GM21367 (cell line): ENCODE measurements around the gene PRF1.
"Not testable (repeated sequence)": the region's sequence is repeated elsewhere in the genome, so short reads cannot be mapped to it uniquely, and the experiment has no call there.

Experiments used
- ATAC-seq: cut with Tn5 transposase; IDR thresholded peaks from one replicate; pipeline ENCODE4 v1.9.1; 2021; ENCODE audit not compliant: unreplicated experiment

PRF1 gene

DNA sequence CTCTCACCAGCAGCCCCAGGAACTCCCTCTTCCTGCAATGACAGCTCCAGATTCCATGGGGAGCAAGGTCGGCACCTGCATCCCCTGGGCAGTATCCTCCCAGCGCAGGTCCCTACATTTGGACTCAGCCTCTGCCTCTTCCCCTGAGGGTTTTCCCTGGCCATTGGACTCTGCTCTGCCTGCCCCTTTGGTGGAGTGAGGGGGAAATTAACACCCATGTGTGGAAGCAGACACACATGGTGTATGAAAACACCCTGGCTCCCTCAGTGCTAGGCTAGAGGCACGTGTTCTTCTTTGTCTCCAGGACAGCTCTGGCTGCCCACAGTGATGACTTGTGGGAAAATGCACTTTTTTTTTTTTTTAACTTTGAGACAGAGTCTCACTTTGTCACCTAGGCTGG lies 8.4 kb downstream of the PRF1 start:
- ATAC-seq, result no peak

DNA sequence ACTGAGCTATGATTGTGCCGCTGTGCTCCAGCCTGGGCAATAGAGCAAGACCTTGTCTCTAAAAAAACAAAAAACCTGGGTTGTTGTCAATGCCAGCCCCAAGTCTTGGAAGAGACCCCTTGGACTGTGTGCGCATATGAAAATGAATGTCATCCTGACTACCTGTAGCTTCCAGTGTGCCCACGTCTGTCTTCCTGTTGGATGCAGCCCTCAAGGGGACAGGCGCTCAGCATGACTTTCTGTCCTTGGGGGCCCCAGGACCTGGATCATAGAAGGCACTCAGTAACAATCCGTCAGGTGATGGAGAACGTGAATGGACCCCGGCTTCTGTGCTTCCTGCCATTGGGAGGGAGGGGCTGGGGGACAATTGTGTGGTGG lies 9.0 kb downstream of the PRF1 start:
- no peak for ATAC-seq

DNA sequence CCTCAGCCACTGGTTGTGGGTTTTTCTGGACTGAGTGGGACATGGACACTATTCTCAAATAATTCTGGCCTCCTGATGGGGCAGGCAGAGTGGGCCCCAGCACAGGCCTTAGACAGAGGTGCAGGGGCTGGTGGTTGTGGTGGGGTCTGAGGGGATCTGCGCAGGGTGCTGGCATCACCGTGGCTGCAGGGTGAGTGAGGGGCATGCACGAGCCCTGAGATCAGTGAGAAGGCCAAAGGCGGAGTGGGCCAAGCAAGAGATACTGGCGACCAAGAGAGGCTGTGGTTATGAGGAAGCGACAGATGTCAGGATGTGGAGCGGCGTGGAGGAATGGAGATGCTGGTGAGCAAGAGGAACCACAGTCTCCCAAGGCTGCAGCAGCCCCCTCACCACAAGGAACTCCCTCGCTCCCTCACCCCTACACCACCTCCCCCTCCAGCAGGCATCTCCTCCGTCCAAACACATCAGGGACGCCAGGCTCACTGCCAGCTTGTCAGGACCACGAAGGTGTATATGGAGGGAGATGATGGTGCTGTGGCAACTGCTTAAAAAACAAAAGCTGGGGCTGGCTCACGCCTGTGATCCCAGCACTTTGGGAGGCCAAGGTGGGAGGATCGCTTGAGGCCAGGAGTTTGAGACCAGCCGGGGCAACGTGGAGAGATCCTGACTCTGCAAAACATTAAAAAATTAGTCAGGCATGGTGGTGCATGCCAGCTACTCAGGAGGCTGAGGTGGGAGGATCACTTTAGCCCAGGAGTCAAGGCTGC lies 9.6 kb downstream of the PRF1 start:
- no peak for ATAC-seq

DNA sequence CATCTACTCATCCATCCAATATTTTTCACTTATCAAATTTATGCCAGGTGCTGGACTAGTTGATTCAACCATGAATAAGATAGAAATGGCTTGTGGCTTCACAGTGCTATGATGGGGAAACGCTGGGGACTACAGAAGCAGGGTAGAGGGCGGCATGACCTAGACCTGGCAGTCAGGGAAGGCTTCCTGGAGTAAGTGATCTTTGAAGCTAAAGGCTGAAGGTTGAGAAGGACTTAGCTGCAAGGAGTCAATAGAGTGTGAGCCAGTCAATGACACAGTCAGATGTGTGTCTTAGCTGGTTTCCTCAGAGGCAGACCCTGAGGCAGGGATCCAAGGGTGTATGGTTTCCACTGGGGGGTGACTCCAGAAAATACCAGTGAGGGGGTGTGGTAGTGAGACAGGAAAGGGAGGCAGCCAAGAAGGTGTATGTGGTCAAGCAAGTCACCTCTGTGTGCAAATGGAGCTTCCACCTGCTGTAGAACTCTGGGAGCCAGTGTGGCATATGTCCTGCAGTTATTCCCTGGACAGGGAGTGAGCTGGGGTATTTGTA lies 10.3 kb downstream of the PRF1 start:
- no peak for ATAC-seq

DNA sequence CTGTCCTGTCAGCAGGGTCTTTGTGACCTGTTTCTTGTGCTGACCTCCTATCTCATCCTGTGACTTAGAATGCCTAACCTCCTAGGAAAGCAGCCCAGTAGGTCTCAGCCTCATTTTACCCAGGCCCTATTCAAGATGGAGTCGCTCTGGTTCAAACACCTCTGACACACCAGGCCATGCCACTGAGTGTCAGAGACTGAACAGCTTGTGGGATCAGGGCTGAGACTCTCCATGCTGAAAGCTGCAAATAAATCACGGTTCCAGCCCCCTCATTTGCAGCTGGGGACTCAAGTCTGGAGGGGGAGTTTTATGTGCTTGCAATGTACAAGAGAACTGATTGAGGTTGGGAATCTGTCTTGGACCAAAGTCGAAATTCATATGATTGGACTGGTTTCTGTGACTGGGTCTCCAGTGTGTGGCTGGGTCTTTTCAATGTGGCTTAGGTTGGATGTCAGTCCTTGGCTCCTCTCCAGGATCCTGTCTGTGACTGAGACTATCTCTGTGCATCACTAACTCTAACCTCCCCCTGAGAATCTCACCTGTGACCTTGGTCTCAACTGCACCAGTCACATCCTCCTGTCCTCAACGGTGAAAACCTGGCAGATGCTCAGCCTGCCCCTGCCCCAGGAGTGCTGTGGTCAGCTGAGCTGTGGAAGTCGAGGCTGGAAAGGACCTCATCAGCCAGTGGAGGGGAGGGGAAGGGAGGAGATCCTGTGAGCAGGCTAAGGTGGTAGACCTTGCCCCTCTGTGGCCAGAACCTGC lies 11.7 kb downstream of the PRF1 start:
- no peak for ATAC-seq

DNA sequence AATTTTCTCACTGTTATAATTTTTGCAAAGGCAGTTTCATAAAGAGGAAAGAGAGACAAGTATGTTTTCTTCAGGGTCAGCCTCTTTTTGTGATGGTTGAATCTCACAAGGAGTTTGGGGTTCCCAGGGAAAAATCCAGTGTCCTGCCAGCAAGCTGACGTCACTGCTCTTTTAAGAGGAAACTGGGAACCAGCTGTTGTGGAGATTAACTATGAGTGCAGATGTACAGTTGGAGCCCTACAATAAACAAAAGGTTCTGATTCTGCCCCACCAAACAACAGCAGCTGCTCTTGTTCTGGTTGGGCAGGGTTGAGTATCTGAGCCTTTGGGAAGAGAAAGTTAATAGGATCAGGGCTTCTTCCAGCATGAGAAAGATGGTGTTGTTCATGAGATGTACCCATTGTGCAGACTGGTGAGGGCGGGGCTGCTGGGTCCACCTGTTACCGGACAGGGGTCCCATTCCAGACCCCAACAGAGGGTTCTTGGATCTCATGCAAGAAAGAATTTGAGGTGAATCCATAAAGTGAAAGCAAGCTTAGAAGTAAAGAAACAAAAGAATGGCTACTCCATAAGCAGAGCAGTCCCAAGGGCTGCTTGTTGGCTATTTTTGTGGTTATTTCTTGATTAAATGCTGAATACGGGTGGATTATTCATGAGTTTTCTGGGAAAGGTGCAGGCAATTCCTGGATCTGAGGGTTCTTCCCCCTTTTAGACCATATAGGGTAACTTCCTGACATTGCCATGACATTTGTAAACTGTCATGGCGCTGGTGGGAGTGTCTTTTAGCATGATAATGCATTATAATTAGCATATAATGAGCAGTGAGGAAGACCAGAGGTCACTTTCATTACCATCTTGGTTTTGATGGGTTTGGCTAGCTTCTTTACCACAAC lies 12.5 kb downstream of the PRF1 start:
- no peak for ATAC-seq

DNA sequence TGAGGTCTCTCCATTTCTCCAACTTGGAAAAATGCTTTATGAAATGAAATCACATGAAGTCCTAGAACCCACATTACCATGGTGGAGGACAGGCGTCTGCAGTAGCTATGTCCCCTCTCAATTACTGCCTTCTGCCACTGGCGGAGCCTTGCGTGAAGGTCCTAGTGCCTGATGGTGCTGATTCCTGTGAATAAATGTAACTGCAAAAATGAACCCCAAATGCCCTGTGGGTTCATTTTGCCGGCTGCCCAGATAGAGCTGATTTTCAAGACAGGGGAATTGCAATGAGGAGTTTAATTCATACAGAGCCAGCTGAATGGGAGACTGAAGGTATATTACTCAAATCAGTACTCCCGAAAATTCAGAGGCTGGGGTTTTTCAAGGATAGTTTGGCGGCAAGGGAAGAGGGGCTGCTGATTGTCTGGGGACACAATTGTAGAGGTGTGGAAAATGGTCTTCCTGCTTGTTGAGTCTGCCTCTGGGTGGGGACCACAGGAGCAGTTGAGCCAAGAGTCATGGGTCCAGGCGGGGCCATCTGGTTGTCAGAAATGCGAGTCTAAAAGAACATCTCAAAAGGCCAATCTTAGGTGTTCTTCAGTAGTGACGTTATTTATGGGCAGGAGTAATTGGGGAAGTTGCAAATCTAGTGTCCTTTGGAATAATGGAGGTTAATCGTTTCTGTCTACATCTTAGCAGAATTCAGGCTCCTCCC lies 13.5 kb downstream of the PRF1 start:
- ATAC-seq, result no peak

DNA sequence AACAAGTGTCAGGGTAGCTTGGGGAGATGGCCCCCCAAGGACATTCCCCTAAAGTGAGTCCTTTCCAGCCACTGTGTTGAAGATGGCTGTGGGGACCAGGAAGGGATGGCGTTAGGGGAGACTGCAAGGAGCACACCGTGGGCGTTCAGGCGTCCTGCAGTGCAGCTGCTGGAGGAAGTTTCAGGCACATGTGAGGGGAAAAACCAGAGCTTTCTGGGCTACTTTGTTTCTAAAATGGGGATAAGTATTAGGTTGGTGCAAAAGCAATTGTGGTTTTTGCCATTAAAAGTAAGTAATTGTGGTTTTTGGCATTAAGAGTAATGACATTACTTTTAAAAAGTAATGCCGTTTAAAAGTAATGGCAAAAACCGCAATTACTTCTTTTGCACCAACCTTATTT lies 14.3 kb downstream of the PRF1 start:
- ATAC-seq, result no peak

DNA sequence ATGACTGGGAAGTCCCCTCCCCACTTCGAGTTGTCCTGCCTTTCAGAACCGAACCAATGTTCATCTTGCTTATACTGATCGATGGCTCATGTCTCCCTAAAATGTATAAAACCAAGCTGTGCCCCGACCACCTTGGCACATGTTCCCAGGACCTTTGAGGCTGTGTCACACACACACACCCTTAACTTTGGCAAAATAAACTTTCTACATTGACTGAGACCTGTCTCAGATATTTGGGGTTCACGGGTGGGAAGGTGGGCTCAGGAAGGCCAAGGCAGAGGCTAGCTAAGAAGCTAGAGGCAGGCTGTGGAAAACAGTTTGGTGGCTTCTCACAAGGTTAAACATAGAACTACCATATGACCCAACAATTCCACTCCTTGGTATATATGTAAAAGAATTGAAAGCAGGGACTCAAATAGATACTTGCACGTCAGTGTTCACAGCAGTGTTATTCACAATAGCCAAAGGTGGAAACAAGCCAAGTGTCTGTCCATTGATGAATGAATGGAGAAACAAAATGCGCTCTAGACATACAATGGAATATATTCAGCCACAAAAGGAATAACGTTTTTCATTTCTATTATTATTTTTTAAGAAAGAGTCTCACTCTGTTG lies 15.4 kb downstream of the PRF1 start:
- ATAC-seq, result peak; percentile 61

DNA sequence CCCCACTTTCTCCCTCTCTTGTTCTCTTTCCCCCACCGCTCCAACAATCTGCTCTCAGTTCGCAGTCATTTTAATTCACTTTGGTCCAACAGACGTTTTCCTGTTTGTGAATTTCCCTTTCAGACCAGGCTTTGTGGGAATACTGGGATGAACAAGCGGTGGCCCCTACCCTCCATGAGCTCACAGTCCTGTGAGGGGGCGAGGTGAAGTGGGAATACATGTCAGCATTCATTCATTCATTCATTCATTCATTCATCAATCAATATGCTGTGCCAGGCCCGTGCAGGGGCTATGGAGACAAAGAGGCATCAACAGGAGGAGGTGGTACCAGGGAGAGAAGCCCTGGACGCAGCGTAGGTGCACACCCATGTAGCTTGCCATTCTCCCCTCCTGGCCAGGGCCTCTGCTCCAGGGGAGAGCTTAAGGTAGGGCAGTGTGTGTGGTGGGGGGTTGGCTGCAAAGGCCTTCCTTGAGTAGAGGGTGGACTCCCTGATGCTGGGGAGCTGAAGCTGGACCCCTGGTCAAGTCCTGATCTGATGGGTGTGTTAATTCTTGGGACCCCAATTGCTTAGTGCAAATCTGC lies 16.1 kb downstream of the PRF1 start:
- ATAC-seq, result no peak

DNA sequence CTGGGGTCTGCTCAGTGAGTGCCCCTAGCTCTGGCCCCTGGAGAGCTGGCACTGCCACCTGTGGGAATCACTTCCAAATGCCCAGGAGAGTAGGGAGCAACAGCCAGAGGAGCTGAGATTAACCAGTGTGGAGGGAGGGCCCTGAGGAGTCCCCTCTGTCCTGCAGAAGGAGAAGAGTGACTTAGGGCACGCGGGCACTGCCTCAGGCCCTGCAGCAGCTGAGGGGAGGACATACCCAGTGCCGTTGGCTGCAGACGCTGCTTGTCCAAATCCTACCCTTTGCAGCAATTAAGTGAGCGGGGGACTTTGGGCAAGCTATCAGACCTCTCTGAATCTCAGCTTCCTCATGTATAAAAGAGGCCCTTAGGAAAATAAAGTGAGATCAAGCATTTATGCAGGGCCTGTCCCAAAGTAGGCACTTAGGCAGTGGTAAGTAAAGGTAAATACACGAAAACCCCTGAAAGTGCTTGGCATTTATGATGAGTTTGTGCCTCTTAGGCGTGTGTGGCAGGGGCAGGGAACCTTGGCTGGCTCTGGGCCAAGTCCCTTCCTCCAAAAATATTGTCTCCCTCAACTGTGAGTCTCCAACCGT lies 16.9 kb downstream of the PRF1 start:
- no peak for ATAC-seq

DNA sequence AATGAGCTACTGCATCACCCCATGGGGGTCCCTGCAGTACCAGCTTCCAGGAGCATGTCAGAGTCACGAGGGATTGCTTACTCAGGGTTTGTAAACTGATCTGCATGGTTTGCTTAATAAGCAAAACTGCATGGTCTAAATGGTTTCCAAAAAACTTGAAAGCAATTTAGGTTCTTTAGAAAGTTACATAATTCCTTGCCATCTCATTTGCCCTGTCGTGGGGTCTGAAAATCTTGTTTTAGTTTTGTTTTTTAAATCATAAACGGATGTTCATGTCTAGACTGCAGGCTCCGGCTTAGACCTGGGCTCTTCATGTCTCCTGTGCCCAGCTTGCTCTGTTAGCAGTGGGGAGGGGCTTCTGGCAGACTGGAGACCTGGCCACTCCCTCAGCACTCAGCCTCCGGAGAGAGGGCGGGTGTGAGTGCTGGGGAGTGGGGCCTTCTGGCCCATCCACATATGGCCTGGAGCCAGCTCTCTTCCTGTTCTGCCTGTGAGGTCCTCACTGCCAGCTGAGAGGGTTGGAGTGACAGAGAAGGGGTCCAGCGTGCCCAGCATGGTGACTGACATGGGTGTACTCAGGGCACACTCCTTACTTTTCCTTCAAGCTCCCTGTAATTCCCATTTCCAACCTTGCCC lies 17.5 kb downstream of the PRF1 start:
- ATAC-seq, result no peak

DNA sequence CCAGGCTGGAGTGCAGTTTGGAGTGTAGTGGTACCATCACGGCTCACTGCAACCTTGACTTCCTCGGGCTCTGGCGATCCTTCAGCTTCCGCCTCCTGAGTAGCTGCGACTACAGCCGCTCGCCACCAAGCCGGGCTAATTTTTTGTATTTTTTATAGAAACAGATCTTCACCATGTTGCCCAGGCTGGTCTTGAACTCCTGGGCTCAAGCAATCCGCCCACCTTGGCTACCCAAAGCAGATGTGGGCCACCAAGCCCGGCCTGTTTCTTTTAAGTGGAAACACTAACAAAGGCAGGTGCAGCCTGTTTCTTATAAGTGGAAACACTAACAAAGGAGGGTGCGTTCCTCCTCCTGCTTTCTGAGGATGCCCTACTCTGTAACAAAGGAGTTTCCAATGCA lies 18.2 kb downstream of the PRF1 start:
- no peak for ATAC-seq

DNA sequence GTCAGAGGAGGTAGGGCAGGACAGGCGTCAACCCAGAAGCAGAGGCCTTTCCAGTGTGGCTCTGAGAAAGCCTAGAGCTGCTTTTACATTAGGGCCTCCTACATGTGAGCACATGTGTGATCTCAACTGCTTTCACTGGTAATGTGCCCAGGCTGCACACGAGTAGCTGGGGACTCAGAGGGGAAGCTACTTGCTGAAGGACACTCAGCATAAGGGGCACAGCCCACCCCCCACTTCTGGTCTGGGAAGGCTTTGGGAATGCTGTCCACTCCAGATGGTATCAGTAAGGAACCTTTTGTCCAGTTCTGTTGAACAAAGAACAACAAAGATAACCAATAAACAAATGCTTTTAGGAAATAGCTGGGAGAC lies 18.9 kb downstream of the PRF1 start:
- ATAC-seq, result no peak

DNA sequence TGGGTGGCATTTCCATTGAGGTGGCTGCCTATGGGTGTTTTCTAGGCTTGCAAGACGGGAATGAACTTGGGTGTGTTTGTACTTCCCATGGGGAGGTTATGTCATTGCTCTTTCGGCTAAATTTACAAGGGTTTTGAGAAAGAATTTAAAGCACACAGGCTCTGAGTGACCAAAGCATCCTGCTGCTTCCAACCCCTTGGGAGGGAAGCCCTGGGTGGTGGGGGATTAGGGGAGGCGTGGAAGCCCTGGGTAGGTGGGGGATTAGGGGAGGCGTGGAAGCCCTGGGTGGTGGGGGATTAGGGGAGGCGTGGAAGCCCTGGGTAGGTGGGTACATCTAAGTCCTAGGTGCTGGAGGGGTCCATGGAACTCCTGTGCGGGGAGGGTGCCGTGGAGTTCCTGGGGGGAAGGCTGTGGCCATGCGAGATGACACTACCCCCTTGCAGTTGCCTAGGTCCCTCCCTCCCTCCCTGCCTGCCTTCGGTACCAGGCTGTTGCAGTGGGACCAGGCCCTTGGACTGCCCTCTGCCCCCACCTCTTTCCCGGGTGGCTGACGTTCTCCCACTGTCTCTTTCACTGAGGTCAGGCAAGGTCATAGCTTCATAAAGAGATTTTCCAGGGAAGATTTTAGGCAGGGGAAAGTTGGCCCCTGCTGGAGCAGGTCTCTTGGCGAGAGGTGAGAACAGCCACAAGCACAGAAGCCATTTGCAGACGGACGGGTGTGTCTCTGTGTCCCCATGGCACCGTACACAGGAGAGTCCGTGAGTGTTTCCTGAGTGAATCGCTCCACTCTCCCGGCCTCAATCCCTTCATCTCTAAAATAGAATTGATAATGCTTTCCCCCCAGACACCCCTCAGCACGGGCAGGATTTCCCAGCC lies 19.5 kb downstream of the PRF1 start:
- no peak for ATAC-seq

DNA sequence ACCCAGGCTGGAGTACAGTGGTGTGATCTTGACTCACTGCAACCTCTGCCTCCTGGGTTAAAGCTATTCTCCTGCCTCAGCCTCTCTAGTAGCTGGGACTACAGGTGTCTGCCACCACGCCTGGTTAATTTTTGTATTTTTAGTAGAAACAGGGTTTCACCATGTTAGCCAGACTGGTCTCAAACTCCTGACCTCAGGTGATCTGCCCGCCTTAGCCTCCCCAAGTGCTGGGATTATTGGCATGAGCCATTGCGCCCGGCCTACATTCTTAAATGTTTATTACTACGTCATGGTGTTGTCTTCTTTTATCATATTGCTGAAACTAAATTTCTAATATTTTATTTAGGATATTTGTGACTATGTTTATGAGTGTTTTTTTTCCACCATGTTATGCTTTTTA lies 21.4 kb downstream of the PRF1 start:
- ATAC-seq, result not testable (repeated sequence)

DNA sequence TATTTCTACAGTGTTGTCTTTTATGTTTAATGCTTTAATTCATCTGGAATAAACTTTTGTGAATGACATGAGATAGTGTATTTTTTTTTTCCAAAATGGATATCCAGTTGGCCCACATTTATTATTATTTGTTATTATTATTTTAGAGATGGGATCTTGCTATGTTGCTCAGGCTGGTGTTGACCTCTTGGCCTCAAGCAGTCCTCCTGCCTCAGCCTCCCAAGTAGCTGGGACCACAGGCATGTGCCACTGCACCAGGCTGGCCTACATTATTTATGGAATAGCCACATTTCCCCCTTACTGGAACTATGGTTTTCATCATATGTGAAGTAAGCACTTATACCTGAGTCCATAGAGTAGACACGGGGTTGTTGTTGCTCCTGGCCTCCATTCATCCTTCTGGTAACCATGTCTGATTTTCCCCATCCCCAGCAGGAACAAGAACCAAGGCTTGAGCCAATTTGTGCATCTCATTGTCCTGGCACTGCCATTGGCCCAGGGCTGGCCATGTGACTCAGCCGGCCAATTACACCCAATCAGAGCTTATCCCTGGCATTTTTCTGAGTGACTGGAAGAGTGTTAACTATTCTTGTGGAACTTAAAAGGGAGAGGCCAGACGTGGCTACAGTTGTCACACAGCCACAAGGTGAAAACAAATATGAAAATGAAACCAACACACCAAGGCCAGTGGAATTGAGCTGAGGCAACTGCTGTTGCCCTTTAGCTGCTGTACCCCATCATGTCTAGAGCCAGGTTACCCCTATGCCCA lies 23.1 kb downstream of the PRF1 start:
- no peak for ATAC-seq
